Skeletal muscle tissue (tissue), 4 donors: ENCODE results near the gene MINDY4. TPM values are rescaled to one million over a fixed set of nuclear protein-coding genes. Genes with fewer than 3 reads are reported as not detected.

Experiments used
- H3K27ac ChIP-seq: one replicate; pipeline ENCODE4 v1.7.0; 2013; ENCODE audit warnings: mild to moderate bottlenecking, low read depth, low read length, inconsistent platforms
- H3K27me3 ChIP-seq, 3 donors: one replicate each; pipeline ENCODE4 v1.7.0; 2013; ENCODE audit warnings: low read length in 3 of 3; ENCODE audit not compliant: control insufficient read depth in 3 of 3, insufficient read depth in 3 of 3
- H3K36me3 ChIP-seq, 3 donors: one replicate each; pipeline ENCODE4 v1.7.0; 2013; ENCODE audit warnings: low read length in 3 of 3; ENCODE audit not compliant: control insufficient read depth in 3 of 3, insufficient read depth in 3 of 3
- H3K4me1 ChIP-seq, 3 donors: one replicate each; pipeline ENCODE4 v1.7.0; 2013; ENCODE audit warnings: low read length in 3 of 3, mild to moderate bottlenecking in 3 of 3; ENCODE audit not compliant: control insufficient read depth in 3 of 3, insufficient read depth in 3 of 3
- H3K4me3 ChIP-seq, 3 donors: one replicate each; pipeline ENCODE4 v1.7.0; 2013; ENCODE audit warnings: low read length in 3 of 3
- H3K9ac ChIP-seq, 3 donors: one replicate each; pipeline ENCODE4 v1.7.0; 2013; ENCODE audit warnings: low read length in 3 of 3, mild to moderate bottlenecking in 3 of 3, moderate library complexity in 2 of 3, low read depth in 1 of 3
- H3K9me3 ChIP-seq, 3 donors: one replicate each; pipeline ENCODE4 v1.7.0; 2013; ENCODE audit warnings: low read length in 3 of 3; ENCODE audit not compliant: control insufficient read depth in 3 of 3
- total RNA-seq: library from RNA; depleted of rRNA; stranded (reverse); fragments of >200 nt; gene quantifications from one replicate; pipeline ENCODE4 v1.2.3, GENCODE V29; 2014
- donor health status: Osteomylitis.

MINDY4 gene
- total RNA-seq, 1 donor from 2014 or later = 7.8 TPM

- H3K4me3 ChIP-seq = no peak overlapping the region
- H3K9ac ChIP-seq = peak overlapping the region in 1 of 3 donors; percentile 33
- no peaks in the 10 kb centered on the region for H3K27me3 ChIP-seq
- peaks cover 33 to 47% (median 42%) of the 10 kb centered on the region in 3 donors for H3K4me1 ChIP-seq
- peaks cover 0 to 2% (median 2%) of the 10 kb centered on the region in 3 donors for H3K36me3 ChIP-seq
- no peaks in the 10 kb centered on the region for H3K9me3 ChIP-seq
- H3K27ac ChIP-seq = peak overlapping the region; percentile 81
Observed at GRCh38 chr7:30893357-30893756, 122.1 kb downstream of the MINDY4 start.

- Histone ChIP-seq H3K4me1 (peaks cover 33 to 44% (median 42%) of the 10 kb centered on the region in 3 donors), H3K9ac (no peak overlapping the region), H3K27me3 (no peaks in the 10 kb centered on the region), H3K9me3 (no peaks in the 10 kb centered on the region), H3K36me3 (peaks cover 0 to 2% (median 2%) of the 10 kb centered on the region in 3 donors), H3K27ac (peak overlapping the region; percentile 81), H3K4me3 (no peak overlapping the region)
Observed at GRCh38 chr7:30894009-30894408, 122.8 kb downstream of the MINDY4 start.

GRCh38 chr7:30894866-30895605 is 123.8 kb downstream of the MINDY4 start:
- Histone ChIP-seq H3K4me1 (peaks cover 38 to 46% (median 41%) of the 10 kb centered on the region in 3 donors), H3K9me3 (no peaks in the 10 kb centered on the region), H3K36me3 (peaks cover 0 to 2% (median 0%) of the 10 kb centered on the region in 3 donors)

GRCh38 chr7:30896036-30896435 is 124.8 kb downstream of the MINDY4 start:
- H3K9me3 ChIP-seq = no peaks in the 10 kb centered on the region
- H3K4me3 ChIP-seq = no peak overlapping the region
- H3K36me3 ChIP-seq = peaks cover 0 to 2% (median 0%) of the 10 kb centered on the region in 3 donors
- H3K27me3 ChIP-seq = no peaks in the 10 kb centered on the region
- no peak overlapping the region for H3K9ac ChIP-seq
- peaks cover 38 to 51% (median 41%) of the 10 kb centered on the region in 3 donors for H3K4me1 ChIP-seq
- peak overlapping the region; percentile 56 for H3K27ac ChIP-seq

More at GRCh38 chr7:30894866-30895605, 123.8 kb downstream of the MINDY4 start:
- Histone ChIP-seq H3K27me3 (no peaks in the 10 kb centered on the region), H3K27ac (peak overlapping the region; percentile 81), H3K9ac (no peak overlapping the region), H3K4me3 (no peak overlapping the region)

- Histone ChIP-seq H3K27me3 (no peaks in the 10 kb centered on the region), H3K9me3 (no peaks in the 10 kb centered on the region), H3K4me3 (peak overlapping the region in 1 of 3 donors; percentile 13), H3K9ac (no peak overlapping the region), H3K27ac (peak overlapping the region; percentile 36), H3K36me3 (peaks cover 0 to 2% (median 0%) of the 10 kb centered on the region in 3 donors), H3K4me1 (peaks cover 38 to 53% (median 41%) of the 10 kb centered on the region in 3 donors)
Observed at GRCh38 chr7:30896783-30897637, 125.8 kb downstream of the MINDY4 start.

- H3K4me1 ChIP-seq = peaks cover 37 to 51% (median 37%) of the 10 kb centered on the region in 3 donors
Observed at GRCh38 chr7:30897770-30898169, 126.6 kb downstream of the MINDY4 start.

GRCh38 chr7:30898411-30898810 is 127.2 kb downstream of the MINDY4 start:
- no peaks in the 10 kb centered on the region for H3K9me3 ChIP-seq
- no peaks in the 10 kb centered on the region for H3K27me3 ChIP-seq
- peak overlapping the region; percentile 57 for H3K27ac ChIP-seq
- no peak overlapping the region for H3K4me3 ChIP-seq
- no peak overlapping the region for H3K9ac ChIP-seq
- no peaks in the 10 kb centered on the region for H3K36me3 ChIP-seq
- H3K4me1 ChIP-seq = peaks cover 31 to 45% (median 32%) of the 10 kb centered on the region in 3 donors

More at GRCh38 chr7:30897770-30898169, 126.6 kb downstream of the MINDY4 start:
- peak overlapping the region; percentile 36 for H3K27ac ChIP-seq
- H3K27me3 ChIP-seq = no peaks in the 10 kb centered on the region
- H3K9me3 ChIP-seq = no peaks in the 10 kb centered on the region
- H3K36me3 ChIP-seq = peaks cover 0 to 2% (median 0%) of the 10 kb centered on the region in 3 donors
- no peak overlapping the region for H3K4me3 ChIP-seq
- H3K9ac ChIP-seq = no peak overlapping the region

- H3K27ac ChIP-seq = peak overlapping the region; percentile 57
- no peak overlapping the region for H3K4me3 ChIP-seq
- H3K9ac ChIP-seq = no peak overlapping the region
- H3K4me1 ChIP-seq = peaks cover 24 to 39% (median 26%) of the 10 kb centered on the region in 3 donors
- H3K27me3 ChIP-seq = no peaks in the 10 kb centered on the region
- H3K9me3 ChIP-seq = no peaks in the 10 kb centered on the region
- no peaks in the 10 kb centered on the region for H3K36me3 ChIP-seq
Observed at GRCh38 chr7:30899066-30899465, 127.8 kb downstream of the MINDY4 start.

GRCh38 chr7:30899630-30900029 is 128.4 kb downstream of the MINDY4 start:
- Histone ChIP-seq H3K9ac (peak overlapping the region in 1 of 3 donors; percentile 30), H3K4me3 (no peak overlapping the region), H3K27ac (peak overlapping the region; percentile 57), H3K27me3 (no peaks in the 10 kb centered on the region), H3K36me3 (no peaks in the 10 kb centered on the region), H3K9me3 (no peaks in the 10 kb centered on the region), H3K4me1 (peaks cover 23 to 35% (median 24%) of the 10 kb centered on the region in 3 donors)
